Measurements from ENCODE around the gene ADAM17. TPM values are rescaled to one million over a fixed set of nuclear protein-coding genes. Genes with fewer than 3 reads are reported as not detected.

The ADAM17 gene
- total RNA-seq, 4 donors from 2014 or later: 25.1 to 73.1 (median 44.1) TPM

DNA sequence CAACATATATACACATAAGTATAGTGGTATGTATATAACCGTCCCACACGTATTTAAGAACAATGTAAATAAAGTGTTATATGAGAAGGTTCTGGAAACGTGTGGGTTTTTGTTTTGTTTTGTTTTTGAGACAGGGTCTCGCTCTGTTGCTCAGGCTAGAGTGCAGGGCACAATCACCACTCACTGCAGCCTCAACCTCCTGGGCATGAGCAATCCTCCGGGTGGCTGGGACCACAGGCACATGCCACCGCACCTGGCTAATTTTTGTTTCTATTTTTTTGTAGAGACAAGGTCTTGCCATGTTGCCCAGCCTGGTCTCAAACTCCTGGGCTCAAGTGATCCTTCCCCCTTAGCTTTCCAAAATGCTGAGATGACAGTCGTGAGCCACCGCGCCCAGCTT, 6.2 kb downstream of the ADAM17 start:
- DNase-seq (ENCODE audit: low spot score) (no peak), ATAC-seq (ENCODE audit: low FRiP score) (no peak)
- TF ChIP-seq, protein P1, sequence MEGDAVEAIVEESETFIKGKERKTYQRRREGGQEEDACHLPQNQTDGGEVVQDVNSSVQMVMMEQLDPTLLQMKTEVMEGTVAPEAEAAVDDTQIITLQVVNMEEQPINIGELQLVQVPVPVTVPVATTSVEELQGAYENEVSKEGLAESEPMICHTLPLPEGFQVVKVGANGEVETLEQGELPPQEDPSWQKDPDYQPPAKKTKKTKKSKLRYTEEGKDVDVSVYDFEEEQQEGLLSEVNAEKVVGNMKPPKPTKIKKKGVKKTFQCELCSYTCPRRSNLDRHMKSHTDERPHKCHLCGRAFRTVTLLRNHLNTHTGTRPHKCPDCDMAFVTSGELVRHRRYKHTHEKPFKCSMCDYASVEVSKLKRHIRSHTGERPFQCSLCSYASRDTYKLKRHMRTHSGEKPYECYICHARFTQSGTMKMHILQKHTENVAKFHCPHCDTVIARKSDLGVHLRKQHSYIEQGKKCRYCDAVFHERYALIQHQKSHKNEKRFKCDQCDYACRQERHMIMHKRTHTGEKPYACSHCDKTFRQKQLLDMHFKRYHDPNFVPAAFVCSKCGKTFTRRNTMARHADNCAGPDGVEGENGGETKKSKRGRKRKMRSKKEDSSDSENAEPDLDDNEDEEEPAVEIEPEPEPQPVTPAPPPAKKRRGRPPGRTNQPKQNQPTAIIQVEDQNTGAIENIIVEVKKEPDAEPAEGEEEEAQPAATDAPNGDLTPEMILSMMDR (IDR thresholded peaks at IDR 0.05): no peak

DNA sequence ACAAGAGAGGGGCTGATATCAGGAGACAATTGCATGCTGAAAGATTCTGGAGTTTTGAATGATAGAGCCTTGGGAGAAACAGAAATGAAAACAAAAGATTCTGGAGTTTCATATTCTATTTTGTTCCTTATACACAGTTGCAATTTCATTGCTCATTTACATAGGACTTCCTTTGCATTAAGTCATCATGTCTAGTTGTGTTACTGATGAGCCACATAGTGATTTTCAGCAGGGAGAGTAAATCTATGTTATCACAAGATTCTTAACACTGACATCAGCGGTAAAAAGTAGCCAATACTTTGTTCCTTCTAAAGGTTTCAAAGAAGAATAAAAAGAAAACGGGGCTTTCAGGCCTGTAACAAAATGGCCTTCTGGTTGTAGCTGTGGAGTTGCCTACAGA, 7.1 kb downstream of the ADAM17 start:
- DNase-seq (ENCODE audit: low spot score) (no peak), ATAC-seq (ENCODE audit: low FRiP score) (no peak)
- TF ChIP-seq, protein P1 (IDR thresholded peaks at IDR 0.05): no peak

DNA sequence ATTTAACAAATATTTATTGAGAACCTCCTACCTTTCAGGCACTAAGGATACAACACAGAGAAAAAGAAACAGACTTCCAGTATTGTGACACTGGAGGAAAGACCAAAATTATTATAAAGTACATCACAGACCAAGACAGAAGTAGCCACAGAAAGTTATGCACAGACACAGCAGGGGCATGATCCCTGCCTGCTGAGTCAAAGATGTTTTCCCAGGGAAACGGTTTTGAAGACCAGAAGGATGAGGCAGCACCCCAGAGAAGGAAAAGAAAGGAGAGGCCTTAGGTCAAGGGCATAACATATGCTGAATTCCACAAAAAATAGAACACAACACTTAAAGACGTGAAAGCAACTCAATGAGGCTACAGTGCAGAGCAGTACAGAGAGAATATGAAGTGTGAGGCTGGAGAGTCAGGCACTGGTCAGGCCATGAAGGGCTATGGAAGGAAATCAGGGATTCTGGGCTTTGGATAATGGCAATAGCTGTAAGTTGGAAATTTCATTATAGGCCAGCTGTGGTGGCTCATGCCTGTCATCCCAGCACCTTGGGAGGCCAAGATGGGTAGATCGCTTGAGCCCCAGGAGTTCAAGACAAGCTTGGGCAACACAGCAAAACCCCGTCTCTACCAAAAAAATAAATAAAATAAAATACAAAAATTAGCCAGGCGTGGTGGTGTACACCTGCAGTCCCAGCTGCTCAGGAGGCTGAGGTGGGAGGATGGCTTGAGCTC, 8.2 kb downstream of the ADAM17 start:
- no peak for DNase-seq (ENCODE audit: low spot score)
- TF ChIP-seq, protein P1 (IDR thresholded peaks at IDR 0.05): no peak
- no peak for ATAC-seq (ENCODE audit: low FRiP score)

DNA sequence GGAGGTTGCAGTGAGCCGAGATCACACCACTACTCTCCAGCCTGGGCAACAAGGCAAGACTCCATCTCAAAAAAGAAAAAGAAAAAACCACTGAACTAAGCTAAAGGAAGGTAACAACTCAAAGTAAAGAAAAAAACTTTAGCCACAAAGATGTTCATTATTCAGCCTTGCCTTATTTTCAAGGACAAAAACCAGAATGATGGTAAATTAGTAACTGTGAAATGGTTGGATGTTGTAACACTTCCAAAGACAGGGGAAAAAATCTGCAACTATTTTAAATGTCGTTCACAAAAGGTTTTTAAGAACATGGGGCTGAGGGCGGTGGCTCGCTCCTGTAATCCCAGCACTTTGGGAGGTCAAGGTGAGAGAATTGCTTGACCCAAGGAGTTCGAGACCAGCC, 10.1 kb downstream of the ADAM17 start:
- ATAC-seq (ENCODE audit: low FRiP score) (no peak), DNase-seq (ENCODE audit: low spot score) (no peak)
- TF ChIP-seq, protein P1 (IDR thresholded peaks at IDR 0.05): no peak

DNA sequence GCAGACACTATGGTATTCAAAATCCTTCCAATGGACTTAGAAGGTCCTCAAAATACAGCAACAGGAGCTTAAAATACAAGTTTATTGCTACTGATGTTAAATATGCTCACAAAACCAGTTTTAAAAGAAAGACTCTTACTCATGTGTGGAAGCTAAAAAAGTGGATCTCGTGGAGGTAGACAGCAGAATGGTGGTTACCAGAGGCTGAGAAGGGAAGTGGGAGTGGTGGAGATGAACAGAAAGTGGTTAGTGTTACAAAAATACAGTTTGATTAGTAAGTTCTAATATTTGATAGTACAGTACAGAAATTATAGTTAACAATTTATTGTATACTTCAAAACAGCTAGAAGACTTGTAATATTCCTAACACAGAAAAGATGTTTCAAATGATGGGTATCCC, 12.1 kb downstream of the ADAM17 start:
- TF ChIP-seq, protein P1 (IDR thresholded peaks at IDR 0.05): no peak
- ATAC-seq (ENCODE audit: low FRiP score) (no peak), DNase-seq (ENCODE audit: low spot score) (no peak)

DNA sequence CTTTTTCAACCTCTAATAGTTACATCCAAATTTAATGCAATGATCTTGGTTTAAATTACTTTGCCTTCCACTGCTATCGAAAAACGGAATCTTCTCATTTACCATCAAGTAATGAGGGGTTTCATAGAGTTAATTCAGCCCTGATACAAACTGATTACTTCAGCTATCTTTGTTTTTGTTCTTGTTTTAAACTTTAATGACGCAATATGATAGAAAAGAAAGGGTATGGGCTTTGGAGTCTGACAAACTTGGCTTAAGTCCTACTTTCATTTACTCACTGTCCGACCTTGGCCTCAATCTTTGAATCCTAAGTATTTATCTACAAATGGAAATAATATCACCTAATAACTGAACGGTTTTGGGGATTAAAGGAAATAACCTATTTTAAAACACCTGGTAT, 16.1 kb downstream of the ADAM17 start:
- DNase-seq (ENCODE audit: low spot score) (no peak), ATAC-seq (ENCODE audit: low FRiP score) (peak; percentile 45)
- TF ChIP-seq, protein P1 (IDR thresholded peaks at IDR 0.05): no peak

DNA sequence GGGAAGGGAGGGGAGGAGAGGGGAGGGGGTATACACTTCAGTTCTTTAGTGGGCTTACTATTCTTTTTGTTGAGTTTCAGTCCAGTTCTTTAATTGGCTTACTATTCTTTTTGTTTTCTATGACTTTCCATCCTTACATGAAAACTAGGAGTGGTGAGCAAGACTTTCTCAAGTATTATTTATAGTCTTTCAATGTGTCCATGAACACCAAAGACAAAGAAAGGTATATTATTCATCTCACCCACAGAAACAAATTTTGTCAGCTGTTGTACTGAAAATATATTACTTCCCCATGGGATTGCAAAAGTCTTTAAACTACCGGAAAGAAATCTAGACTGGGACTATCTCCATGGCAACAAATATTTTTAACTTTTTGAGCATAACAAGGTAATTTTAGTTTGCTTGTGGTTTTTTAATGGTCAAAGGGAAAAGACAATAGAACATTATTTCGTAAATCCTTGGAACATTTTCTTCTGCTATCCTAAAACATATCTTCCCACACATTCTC, 17.6 kb downstream of the ADAM17 start:
- TF ChIP-seq, protein P1 (IDR thresholded peaks at IDR 0.05): no peak
- ATAC-seq (ENCODE audit: low FRiP score) (peak; percentile 77), DNase-seq (ENCODE audit: low spot score) (no peak)
